T-helper 1 cell treated with Interleukin-12 subunit alpha and Interleukin-12 subunit beta and Interleukin-4 antibody, amounts not matched to agents 30 μg/mL and 1 μg/mL, for 36 hours (primary cell): ENCODE data around the gene AQP4.

Experiments used
- H3K27ac Mint-ChIP-seq: one replicate; pipeline ENCODE4 v1.8.0; 2021; ENCODE audit warnings: mild to moderate bottlenecking, mixed read lengths
- H3K27me3 Mint-ChIP-seq: one replicate; pipeline ENCODE4 v1.8.0; 2021; ENCODE audit warnings: low read depth, mixed read lengths
- H3K36me3 Mint-ChIP-seq: one replicate; pipeline ENCODE4 v1.8.0; 2021; ENCODE audit warnings: low read depth, mixed read lengths
- H3K4me1 Mint-ChIP-seq: one replicate; pipeline ENCODE4 v1.8.0; 2021; ENCODE audit warnings: low read depth, mixed read lengths
- H3K4me3 Mint-ChIP-seq: one replicate; pipeline ENCODE4 v1.8.0; 2021; ENCODE audit warnings: mild to moderate bottlenecking, moderate library complexity, mixed read lengths
- H3K9me3 Mint-ChIP-seq: one replicate; pipeline ENCODE4 v1.8.0; 2021; ENCODE audit warnings: mixed read lengths

AQP4 gene

GRCh38 chr18:26863921-26864497, 1.5 kb downstream of the AQP4 start:
- H3K36me3 Mint-ChIP-seq = no peaks in the 10 kb centered on the region
- no peak overlapping the region for H3K27ac Mint-ChIP-seq
- no peaks in the 10 kb centered on the region for H3K9me3 Mint-ChIP-seq
- no peaks in the 10 kb centered on the region for H3K4me1 Mint-ChIP-seq
- no peak overlapping the region for H3K4me3 Mint-ChIP-seq
- peaks cover 15% of the 10 kb centered on the region for H3K27me3 Mint-ChIP-seq

GRCh38 chr18:26863122-26863879, 2.2 kb downstream of the AQP4 start:
- no peak overlapping the region for H3K4me3 Mint-ChIP-seq
- no peaks in the 10 kb centered on the region for H3K36me3 Mint-ChIP-seq
- no peaks in the 10 kb centered on the region for H3K9me3 Mint-ChIP-seq
- H3K27me3 Mint-ChIP-seq = peaks cover 15% of the 10 kb centered on the region
- no peaks in the 10 kb centered on the region for H3K4me1 Mint-ChIP-seq
- H3K27ac Mint-ChIP-seq = no peak overlapping the region

GRCh38 chr18:26862084-26862483, 3.4 kb downstream of the AQP4 start:
- no peak overlapping the region for H3K27ac Mint-ChIP-seq
- no peaks in the 10 kb centered on the region for H3K36me3 Mint-ChIP-seq
- H3K4me1 Mint-ChIP-seq = no peaks in the 10 kb centered on the region
- no peak overlapping the region for H3K4me3 Mint-ChIP-seq
- peaks cover 15% of the 10 kb centered on the region for H3K27me3 Mint-ChIP-seq
- H3K9me3 Mint-ChIP-seq = no peaks in the 10 kb centered on the region

GRCh38 chr18:26854292-26854881, 11.1 kb downstream of the AQP4 start:
- Mint-ChIP-seq H3K4me3 (no peak overlapping the region), H3K27ac (no peak overlapping the region), H3K4me1 (no peaks in the 10 kb centered on the region), H3K27me3 (no peaks in the 10 kb centered on the region), H3K9me3 (no peaks in the 10 kb centered on the region), H3K36me3 (no peaks in the 10 kb centered on the region)

- Mint-ChIP-seq H3K27me3 (no peaks in the 10 kb centered on the region), H3K27ac (no peak overlapping the region), H3K4me3 (no peak overlapping the region), H3K36me3 (no peaks in the 10 kb centered on the region), H3K4me1 (no peaks in the 10 kb centered on the region), H3K9me3 (no peaks in the 10 kb centered on the region)
These were observed 12.1 kb downstream of the AQP4 start for GRCh38 chr18:26853401-26853800.

GRCh38 chr18:26843760-26844159, 21.7 kb downstream of the AQP4 start:
- H3K4me3 Mint-ChIP-seq = no peak overlapping the region
- H3K27ac Mint-ChIP-seq = no peak overlapping the region
- H3K9me3 Mint-ChIP-seq = peaks cover 7% of the 10 kb centered on the region
- no peaks in the 10 kb centered on the region for H3K36me3 Mint-ChIP-seq
- H3K4me1 Mint-ChIP-seq = no peaks in the 10 kb centered on the region
- no peaks in the 10 kb centered on the region for H3K27me3 Mint-ChIP-seq

GRCh38 chr18:26840965-26841364, 24.5 kb downstream of the AQP4 start:
- Mint-ChIP-seq H3K4me3 (no peak overlapping the region), H3K36me3 (no peaks in the 10 kb centered on the region), H3K9me3 (peaks cover 7% of the 10 kb centered on the region), H3K27me3 (no peaks in the 10 kb centered on the region), H3K27ac (no peak overlapping the region), H3K4me1 (no peaks in the 10 kb centered on the region)

GRCh38 chr18:26839609-26840008, 25.9 kb downstream of the AQP4 start:
- no peak overlapping the region for H3K4me3 Mint-ChIP-seq
- no peaks in the 10 kb centered on the region for H3K27me3 Mint-ChIP-seq
- no peaks in the 10 kb centered on the region for H3K36me3 Mint-ChIP-seq
- no peak overlapping the region for H3K27ac Mint-ChIP-seq
- H3K9me3 Mint-ChIP-seq = peaks cover 4% of the 10 kb centered on the region
- H3K4me1 Mint-ChIP-seq = no peaks in the 10 kb centered on the region

GRCh38 chr18:26832302-26832701, 33.2 kb downstream of the AQP4 start:
- no peak overlapping the region for H3K27ac Mint-ChIP-seq
- H3K4me3 Mint-ChIP-seq = no peak overlapping the region

GRCh38 chr18:26827581-26827980, 37.9 kb downstream of the AQP4 start:
- Mint-ChIP-seq H3K4me1 (no peaks in the 10 kb centered on the region), H3K4me3 (no peak overlapping the region), H3K36me3 (no peaks in the 10 kb centered on the region), H3K27ac (no peak overlapping the region), H3K27me3 (no peaks in the 10 kb centered on the region), H3K9me3 (peaks cover 4% of the 10 kb centered on the region)

More at GRCh38 chr18:26832302-26832701, 33.2 kb downstream of the AQP4 start:
- H3K9me3 Mint-ChIP-seq = peaks cover 4% of the 10 kb centered on the region
- H3K36me3 Mint-ChIP-seq = no peaks in the 10 kb centered on the region
- no peaks in the 10 kb centered on the region for H3K4me1 Mint-ChIP-seq
- no peaks in the 10 kb centered on the region for H3K27me3 Mint-ChIP-seq

- no peak overlapping the region for H3K4me3 Mint-ChIP-seq
- no peaks in the 10 kb centered on the region for H3K27me3 Mint-ChIP-seq
- no peak overlapping the region for H3K27ac Mint-ChIP-seq
- H3K9me3 Mint-ChIP-seq = peaks cover 4% of the 10 kb centered on the region
- no peaks in the 10 kb centered on the region for H3K4me1 Mint-ChIP-seq
- H3K36me3 Mint-ChIP-seq = no peaks in the 10 kb centered on the region
These were observed 38.8 kb downstream of the AQP4 start for GRCh38 chr18:26826656-26827235.

- Mint-ChIP-seq H3K36me3 (no peaks in the 10 kb centered on the region), H3K4me1 (no peaks in the 10 kb centered on the region), H3K4me3 (no peak overlapping the region), H3K27ac (no peak overlapping the region), H3K27me3 (no peaks in the 10 kb centered on the region), H3K9me3 (peaks cover 24% of the 10 kb centered on the region)
These were observed 44.3 kb downstream of the AQP4 start for GRCh38 chr18:26821181-26821580.

- Mint-ChIP-seq H3K27me3 (no peaks in the 10 kb centered on the region), H3K36me3 (no peaks in the 10 kb centered on the region), H3K4me3 (no peak overlapping the region), H3K4me1 (no peaks in the 10 kb centered on the region), H3K27ac (no peak overlapping the region), H3K9me3 (peaks cover 24% of the 10 kb centered on the region)
These were observed 46.5 kb downstream of the AQP4 start for GRCh38 chr18:26819046-26819445.

- Mint-ChIP-seq H3K4me3 (no peak overlapping the region), H3K27me3 (no peaks in the 10 kb centered on the region), H3K4me1 (no peaks in the 10 kb centered on the region), H3K27ac (no peak overlapping the region), H3K36me3 (no peaks in the 10 kb centered on the region), H3K9me3 (peaks cover 24% of the 10 kb centered on the region)
These were observed 47.0 kb downstream of the AQP4 start for GRCh38 chr18:26818461-26818860.

GRCh38 chr18:26813043-26813442, 52.5 kb downstream of the AQP4 start:
- Mint-ChIP-seq H3K4me3 (no peak overlapping the region), H3K27me3 (no peaks in the 10 kb centered on the region), H3K4me1 (no peaks in the 10 kb centered on the region)

More at GRCh38 chr18:26813043-26813442, 52.5 kb downstream of the AQP4 start:
- no peak overlapping the region for H3K27ac Mint-ChIP-seq
- no peaks in the 10 kb centered on the region for H3K36me3 Mint-ChIP-seq
- peaks cover 10% of the 10 kb centered on the region for H3K9me3 Mint-ChIP-seq
